DMS53 treated with DMSO at 0.1 percent for 48 hours (cell line): ENCODE data around the gene EVA1B.

Experiments used
- DNase-seq: peaks from one replicate; lab custom pipeline; 2025; ENCODE audit not compliant: unreplicated experiment; lab: John Stamatoyannopoulos, UW

Gene EVA1B

GRCh38 chr1:36323636-36324352 lies at the start of gene EVA1B:
TSS of gene EVA1B (minus strand) at chr1:36323645. CDS start at chr1:36323037, 608 bp downstream.
- peak; percentile 81 for DNase-seq

GRCh38 chr1:36372617-36373016 lies 49.2 kb upstream of the EVA1B start:
- DNase-seq = no peak

GRCh38 chr1:36369061-36369861 lies 45.8 kb upstream of the EVA1B start:
- DNase-seq = peak; percentile 74

- no peak for DNase-seq
Measured at GRCh38 chr1:36367798-36368197, 44.4 kb upstream of the EVA1B start.

- no peak for DNase-seq
Measured at GRCh38 chr1:36367066-36367465, 43.6 kb upstream of the EVA1B start.

- DNase-seq = no peak
Measured at GRCh38 chr1:36366091-36366661, 42.7 kb upstream of the EVA1B start.

- DNase-seq = no peak
Measured at GRCh38 chr1:36365381-36365780, 41.9 kb upstream of the EVA1B start.

GRCh38 chr1:36359911-36360550 lies 36.6 kb upstream of the EVA1B start:
- DNase-seq = no peak

GRCh38 chr1:36359383-36359782 lies 35.9 kb upstream of the EVA1B start:
- DNase-seq = no peak

GRCh38 chr1:36358514-36359084 lies 35.2 kb upstream of the EVA1B start:
- no peak for DNase-seq

GRCh38 chr1:36355811-36356210 lies 32.4 kb upstream of the EVA1B start:
- DNase-seq = no peak

- no peak for DNase-seq
Measured at GRCh38 chr1:36354486-36354885, 31.0 kb upstream of the EVA1B start.

GRCh38 chr1:36352910-36353878 lies 29.7 kb upstream of the EVA1B start:
- DNase-seq = no peak

GRCh38 chr1:36352125-36352909 lies 28.9 kb upstream of the EVA1B start:
- DNase-seq = no peak

GRCh38 chr1:36351227-36351977 lies 28.0 kb upstream of the EVA1B start:
- no peak for DNase-seq

GRCh38 chr1:36350659-36351226 lies 27.3 kb upstream of the EVA1B start:
- DNase-seq = no peak

- no peak for DNase-seq
Measured at GRCh38 chr1:36349839-36350238, 26.4 kb upstream of the EVA1B start.

GRCh38 chr1:36349241-36349671 lies 25.8 kb upstream of the EVA1B start:
- DNase-seq = no peak
